Left ventricle myocardium inferior (tissue), 1 donor: Measurements from ENCODE around the gene ZNF532. TPM values are rescaled to one million over a fixed set of nuclear protein-coding genes. Genes with fewer than 3 reads are reported as not detected.

ENCODE experiments used
- DNase-seq: peaks from one replicate; pipeline ENCODE4 v3.0.0-alpha.2; 2020
- H3K27ac ChIP-seq: fragments of 200-600 bp; replicated peaks from 2 replicates; pipeline ENCODE4 v1.8.0; 2021
- H3K27me3 ChIP-seq: fragments of 200-600 bp; 2 replicates; pipeline ENCODE4 v1.8.0; 2021; ENCODE audit warnings: low read depth
- H3K36me3 ChIP-seq: fragments of 200-600 bp; 2 replicates; pipeline ENCODE4 v1.8.0; 2021
- H3K4me1 ChIP-seq: fragments of 200-600 bp; 2 replicates; pipeline ENCODE4 v1.8.0; 2021
- H3K4me3 ChIP-seq: fragments of 200-600 bp; 2 replicates; pipeline ENCODE4 v1.8.0; 2021; ENCODE audit warnings: mild to moderate bottlenecking, moderate library complexity
- H3K9me3 ChIP-seq: fragments of 200-600 bp; replicated peaks from 2 replicates; pipeline ENCODE4 v1.8.0; 2021
- intact Hi-C: fragments of 100-400 bp; cut with micrococcal nuclease; formaldehyde crosslinking; loops from one replicate; pipeline ENCODE4 v1.11.0; 2022
- total RNA-seq: library from RNA; stranded (reverse); fragmentation: NEBNext Ultra II Directional; extraction: Animal tissue kit (Norgen Biotek cat#: 25700); gene quantifications from one replicate; pipeline ENCODE4 v1.2.1, GENCODE V29; 2021
- TF ChIP-seq, protein P1 (sequence below): fragments of 200-600 bp; IDR thresholded peaks from 2 replicates; pipeline ENCODE4 v1.8.0; 2021; ENCODE audit warnings: antibody characterized with exemption, mild to moderate bottlenecking, borderline replicate concordance
- donor health status: DM: no; HTN: yes; CAD: no; lungs with severe emphysema.

The ZNF532 gene
- total RNA-seq, 1 donor from 2014 or later, result 59.3 TPM

DNA sequence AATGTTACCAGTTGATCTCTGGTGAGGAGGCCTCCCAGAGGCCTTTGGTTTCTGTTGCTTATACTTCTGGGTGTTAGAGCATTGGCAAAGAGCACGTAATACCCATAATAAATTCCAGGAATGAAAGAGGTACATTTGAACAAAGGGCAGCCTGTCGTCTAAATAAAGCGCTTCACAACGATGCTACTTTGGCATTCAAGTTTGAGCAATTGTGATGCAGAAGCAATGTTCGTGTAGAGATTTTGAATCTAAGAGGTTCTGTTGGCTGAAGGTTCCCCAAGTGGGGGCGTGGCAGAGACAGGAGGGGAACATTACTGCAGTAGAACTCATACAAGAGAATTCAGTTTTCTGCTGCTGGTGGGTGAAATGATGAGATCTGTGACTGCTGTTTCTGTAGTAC is 27.8 kb downstream of the ZNF532 start:
- H3K27ac ChIP-seq, result peak overlapping the region; percentile 63
- H3K9me3 ChIP-seq, result no peaks in the 10 kb centered on the region
- DNase-seq, result no peak
- TF ChIP-seq, protein P1, sequence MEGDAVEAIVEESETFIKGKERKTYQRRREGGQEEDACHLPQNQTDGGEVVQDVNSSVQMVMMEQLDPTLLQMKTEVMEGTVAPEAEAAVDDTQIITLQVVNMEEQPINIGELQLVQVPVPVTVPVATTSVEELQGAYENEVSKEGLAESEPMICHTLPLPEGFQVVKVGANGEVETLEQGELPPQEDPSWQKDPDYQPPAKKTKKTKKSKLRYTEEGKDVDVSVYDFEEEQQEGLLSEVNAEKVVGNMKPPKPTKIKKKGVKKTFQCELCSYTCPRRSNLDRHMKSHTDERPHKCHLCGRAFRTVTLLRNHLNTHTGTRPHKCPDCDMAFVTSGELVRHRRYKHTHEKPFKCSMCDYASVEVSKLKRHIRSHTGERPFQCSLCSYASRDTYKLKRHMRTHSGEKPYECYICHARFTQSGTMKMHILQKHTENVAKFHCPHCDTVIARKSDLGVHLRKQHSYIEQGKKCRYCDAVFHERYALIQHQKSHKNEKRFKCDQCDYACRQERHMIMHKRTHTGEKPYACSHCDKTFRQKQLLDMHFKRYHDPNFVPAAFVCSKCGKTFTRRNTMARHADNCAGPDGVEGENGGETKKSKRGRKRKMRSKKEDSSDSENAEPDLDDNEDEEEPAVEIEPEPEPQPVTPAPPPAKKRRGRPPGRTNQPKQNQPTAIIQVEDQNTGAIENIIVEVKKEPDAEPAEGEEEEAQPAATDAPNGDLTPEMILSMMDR, result no peak
- intact Hi-C loops, result no loop called here
- peak overlapping the region; percentile 35 for H3K4me3 ChIP-seq
- H3K4me1 ChIP-seq, result peaks cover 71% of the 10 kb centered on the region
- peaks cover 7% of the 10 kb centered on the region for H3K36me3 ChIP-seq
- no peaks in the 10 kb centered on the region for H3K27me3 ChIP-seq

DNA sequence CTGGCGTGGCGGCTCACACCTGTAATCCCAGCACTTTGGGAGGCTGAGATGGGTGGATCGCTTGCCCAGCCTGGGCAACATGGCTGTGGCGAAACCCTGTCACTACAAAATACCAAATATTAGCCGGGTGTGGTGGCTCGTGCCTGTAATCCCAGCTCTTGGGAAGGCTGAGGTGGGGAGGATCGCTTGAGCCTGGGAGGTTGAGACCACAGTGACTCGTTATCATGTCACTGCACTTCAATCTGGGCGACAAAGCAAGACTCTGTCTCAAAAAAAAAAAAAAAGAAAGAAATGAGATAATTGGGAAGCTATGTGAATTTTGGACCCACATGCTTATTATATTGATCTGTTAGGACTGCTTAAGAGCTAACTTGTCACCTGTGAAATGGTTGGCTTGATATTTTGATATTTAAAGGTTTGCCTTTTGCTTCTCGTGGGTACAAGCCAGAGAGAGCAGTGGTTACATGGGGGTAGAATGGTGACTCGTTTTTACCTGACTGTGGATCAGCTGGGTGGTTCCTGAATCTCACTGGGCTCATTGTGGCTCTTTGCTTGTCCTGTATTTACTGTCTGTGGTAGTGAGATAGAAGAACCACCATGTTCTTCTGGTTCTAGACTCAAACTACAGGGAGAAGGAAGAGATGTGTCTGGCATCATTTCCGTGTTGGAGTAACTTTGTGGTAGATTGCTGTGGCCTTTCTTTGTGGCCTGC is 28.9 kb downstream of the ZNF532 start:
- Histone ChIP-seq H3K36me3 (peaks cover 7% of the 10 kb centered on the region), H3K4me3 (no peak overlapping the region), H3K27ac (no peak overlapping the region), H3K9me3 (no peaks in the 10 kb centered on the region), H3K4me1 (peaks cover 70% of the 10 kb centered on the region), H3K27me3 (no peaks in the 10 kb centered on the region)
- TF ChIP-seq, protein P1, result no peak
- no peak for DNase-seq
- intact Hi-C loops, result no loop called here

DNA sequence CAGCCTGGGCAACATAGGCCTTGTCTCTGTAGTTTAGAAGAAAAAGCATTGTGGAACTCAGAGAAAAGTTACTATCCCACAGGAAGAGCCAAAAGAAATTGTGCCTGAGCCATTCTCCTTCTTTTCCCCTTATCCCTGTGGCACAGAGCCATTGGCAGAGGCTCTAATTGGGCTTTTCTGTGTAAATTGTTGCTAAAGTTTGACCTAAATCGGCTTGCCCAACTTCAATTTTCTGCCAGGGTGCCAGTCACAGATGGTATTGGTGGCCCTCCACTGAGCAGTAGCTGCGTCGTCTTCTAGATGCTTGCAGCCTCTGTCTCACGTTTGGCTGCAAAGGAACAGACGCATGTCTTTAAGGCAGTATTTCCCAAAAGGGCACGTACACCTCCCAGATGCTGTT is 30.3 kb downstream of the ZNF532 start:
- H3K4me3 ChIP-seq, result no peak overlapping the region
- intact Hi-C loops, result no loop called here
- peaks cover 84% of the 10 kb centered on the region for H3K4me1 ChIP-seq
- no peaks in the 10 kb centered on the region for H3K27me3 ChIP-seq
- TF ChIP-seq, protein P1, result no peak
- peak overlapping the region; percentile 78 for H3K27ac ChIP-seq
- H3K9me3 ChIP-seq, result no peaks in the 10 kb centered on the region
- peaks cover 1% of the 10 kb centered on the region for H3K36me3 ChIP-seq
- DNase-seq, result no peak

DNA sequence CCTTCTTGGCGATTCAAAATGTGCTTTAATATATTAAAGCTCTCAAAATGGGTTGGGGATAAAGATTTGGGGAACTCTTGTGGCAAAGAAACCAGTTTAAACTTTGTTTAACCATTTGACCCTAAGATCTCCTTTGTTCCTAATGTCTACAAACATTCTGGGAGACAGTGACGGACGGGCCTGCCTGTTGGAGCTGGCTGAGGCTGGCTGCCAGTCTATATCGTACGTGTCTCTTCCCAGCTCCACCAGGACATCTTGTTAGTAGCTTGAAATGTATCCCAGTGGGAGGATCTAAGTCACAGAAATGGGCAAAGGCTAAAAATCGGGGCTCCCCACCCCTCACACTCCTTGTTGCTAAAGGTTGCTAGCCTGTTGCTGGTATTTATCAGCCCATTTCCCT is 30.7 kb downstream of the ZNF532 start:
- no peaks in the 10 kb centered on the region for H3K9me3 ChIP-seq
- intact Hi-C loops, result no loop called here
- TF ChIP-seq, protein P1, result no peak
- peaks cover 89% of the 10 kb centered on the region for H3K4me1 ChIP-seq
- no peaks in the 10 kb centered on the region for H3K27me3 ChIP-seq
- no peaks in the 10 kb centered on the region for H3K36me3 ChIP-seq
- no peak for DNase-seq
- H3K27ac ChIP-seq, result peak overlapping the region; percentile 78
- H3K4me3 ChIP-seq, result no peak overlapping the region

DNA sequence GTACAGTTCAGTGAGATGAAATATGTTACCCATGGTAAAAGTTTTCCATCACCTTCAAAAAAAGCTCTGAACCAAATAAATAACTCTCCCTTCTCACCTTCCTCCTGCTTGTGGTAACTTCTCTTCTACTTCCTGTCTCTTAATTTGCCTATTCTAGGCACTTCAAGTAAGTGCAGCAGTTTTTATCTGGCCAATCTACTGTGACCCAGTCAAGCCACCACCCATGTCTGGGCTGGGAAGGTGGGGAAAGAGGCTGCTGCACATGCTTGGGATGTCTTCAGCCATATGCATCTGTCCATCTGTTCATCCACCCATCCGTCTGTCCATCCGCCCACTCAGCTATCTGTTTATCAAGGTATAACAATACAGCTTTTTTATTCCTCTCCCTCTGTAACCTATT is 31.6 kb downstream of the ZNF532 start:
- intact Hi-C loops, result no loop called here
- no peak overlapping the region for H3K4me3 ChIP-seq
- peak overlapping the region; percentile 78 for H3K27ac ChIP-seq
- no peaks in the 10 kb centered on the region for H3K9me3 ChIP-seq
- peaks cover 92% of the 10 kb centered on the region for H3K4me1 ChIP-seq
- peaks cover 5% of the 10 kb centered on the region for H3K36me3 ChIP-seq
- no peaks in the 10 kb centered on the region for H3K27me3 ChIP-seq
- DNase-seq, result no peak
- TF ChIP-seq, protein P1, result no peak
